Endothelial cell (in vitro differentiated cells): ENCODE data around the gene UBE2G2. TPM values are rescaled to one million over a fixed set of nuclear protein-coding genes. Genes with fewer than 3 reads are reported as not detected.

Source experiments
- DNase-seq: peaks from one replicate; pipeline ENCODE4 v3.0.0; 2021; ENCODE audit warnings: low spot score
- H3K27ac Mint-ChIP-seq: one replicate; pipeline ENCODE4 v1.8.0; 2021; ENCODE audit warnings: mixed read lengths, inconsistent platforms; ENCODE audit not compliant: unreplicated experiment
- H3K27me3 Mint-ChIP-seq: one replicate; pipeline ENCODE4 v1.8.0; 2021; ENCODE audit warnings: mild to moderate bottlenecking, moderate library complexity, mixed read lengths, inconsistent platforms; ENCODE audit not compliant: unreplicated experiment
- H3K36me3 Mint-ChIP-seq: one replicate; pipeline ENCODE4 v1.8.0; 2021; ENCODE audit warnings: mild to moderate bottlenecking, low read depth, mixed read lengths, inconsistent platforms; ENCODE audit not compliant: unreplicated experiment
- H3K4me1 Mint-ChIP-seq: one replicate; pipeline ENCODE4 v1.8.0; 2021; ENCODE audit warnings: mild to moderate bottlenecking, mixed read lengths, inconsistent platforms; ENCODE audit not compliant: unreplicated experiment
- H3K4me3 Mint-ChIP-seq: one replicate; pipeline ENCODE4 v1.8.0; 2021; ENCODE audit warnings: mild to moderate bottlenecking, mixed read lengths, inconsistent platforms; ENCODE audit not compliant: unreplicated experiment
- H3K9me3 Mint-ChIP-seq: one replicate; pipeline ENCODE4 v1.8.0; 2021; ENCODE audit warnings: mixed read lengths, inconsistent platforms; ENCODE audit not compliant: unreplicated experiment
- CTCF ChIP-seq: fragments of 200-600 bp; sonication (generic); IDR thresholded peaks from one replicate; pipeline ENCODE4 v1.5.0; 2021; ENCODE audit warnings: antibody characterized with exemption; ENCODE audit not compliant: unreplicated experiment
- total RNA-seq: library from RNA; stranded (reverse); fragmentation: NEBNext Ultra II Directional; extraction: Animal tissue kit (Norgen Biotek cat#: 25700); gene quantifications from one replicate; pipeline ENCODE4 v1.2.1, GENCODE V29; 2021; ENCODE audit not compliant: unreplicated experiment

Gene UBE2G2
- total RNA-seq, 1 donor from 2014 or later = 49.6 TPM

DNA sequence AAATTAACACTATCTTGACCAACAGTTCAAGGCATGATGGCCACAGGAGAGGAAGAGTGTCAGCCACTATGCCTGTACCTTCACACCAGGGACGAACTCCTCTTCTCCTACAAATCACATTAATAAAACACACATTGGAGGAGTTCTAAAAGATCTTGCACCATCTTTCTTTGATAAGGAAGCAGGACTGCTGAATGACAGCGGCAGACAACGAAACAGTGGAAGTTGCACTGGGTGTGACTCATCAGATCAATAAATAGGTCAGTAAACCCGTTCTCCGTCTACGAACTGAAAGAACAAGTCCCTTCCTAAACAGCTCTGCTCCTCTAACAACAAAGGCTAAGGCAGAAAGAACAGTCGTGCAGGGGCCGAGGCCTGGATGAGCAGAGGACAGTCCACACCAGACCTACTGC is 23.1 kb downstream of the UBE2G2 start:
- Mint-ChIP-seq H3K4me1 (no peaks in the 10 kb centered on the region), H3K36me3 (peaks cover 12% of the 10 kb centered on the region), H3K27me3 (peaks cover 1% of the 10 kb centered on the region), H3K4me3 (no peak overlapping the region), H3K27ac (no peak overlapping the region), H3K9me3 (no peaks in the 10 kb centered on the region)
- no peak for TF ChIP-seq CTCF
- no peak for DNase-seq

GRCh38 chr21:44778094-44778493 is 23.5 kb downstream of the UBE2G2 start:
- Mint-ChIP-seq H3K9me3 (no peaks in the 10 kb centered on the region), H3K4me3 (no peak overlapping the region), H3K27me3 (peaks cover 1% of the 10 kb centered on the region), H3K27ac (no peak overlapping the region), H3K36me3 (peaks cover 8% of the 10 kb centered on the region), H3K4me1 (no peaks in the 10 kb centered on the region)
- no peak for TF ChIP-seq CTCF
- DNase-seq = no peak

- Mint-ChIP-seq H3K4me1 (no peaks in the 10 kb centered on the region), H3K4me3 (peak overlapping the region; percentile 65), H3K27ac (no peak overlapping the region), H3K27me3 (peaks cover 1% of the 10 kb centered on the region), H3K36me3 (peaks cover 22% of the 10 kb centered on the region), H3K9me3 (no peaks in the 10 kb centered on the region)
- no peak for DNase-seq
- TF ChIP-seq CTCF = no peak
Observed at GRCh38 chr21:44774972-44775371, 26.6 kb downstream of the UBE2G2 start.

- Mint-ChIP-seq H3K36me3 (peaks cover 25% of the 10 kb centered on the region), H3K9me3 (no peaks in the 10 kb centered on the region), H3K27ac (no peak overlapping the region), H3K27me3 (peaks cover 1% of the 10 kb centered on the region), H3K4me3 (no peak overlapping the region), H3K4me1 (no peaks in the 10 kb centered on the region)
- no peak for TF ChIP-seq CTCF
- no peak for DNase-seq
Observed at GRCh38 chr21:44773291-44773932, 28.2 kb downstream of the UBE2G2 start.

DNA sequence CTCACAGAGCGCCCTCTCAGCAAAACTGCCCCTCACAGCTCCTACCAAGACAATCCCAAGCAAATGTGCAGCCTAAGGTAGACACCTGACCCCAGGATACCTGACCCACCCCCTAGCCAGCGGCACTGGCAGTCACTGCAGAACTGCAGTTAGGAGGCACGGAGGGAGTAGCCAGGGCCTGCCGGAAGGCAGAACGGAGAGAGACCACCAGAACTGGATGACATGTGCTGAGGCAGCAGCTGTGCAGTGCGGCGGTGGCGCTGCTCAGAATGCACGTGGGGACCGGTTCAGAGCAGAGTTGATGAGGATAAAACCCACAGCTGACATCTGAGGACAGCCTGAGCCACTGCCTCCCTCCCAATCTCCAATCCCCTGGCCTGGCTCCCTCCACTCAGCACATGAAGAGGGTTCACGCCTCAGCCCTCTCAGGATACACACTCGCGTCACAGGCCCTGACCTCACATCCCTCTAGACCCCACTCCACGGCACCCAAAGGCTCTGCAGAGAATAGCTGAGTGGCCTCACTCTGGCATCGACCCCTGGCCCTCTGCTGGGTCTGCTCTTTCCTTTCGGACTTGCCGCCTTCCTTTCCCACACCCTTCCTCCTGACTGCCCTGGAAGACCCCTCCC is 29.6 kb downstream of the UBE2G2 start:
- Mint-ChIP-seq H3K4me3 (no peak overlapping the region), H3K27ac (no peak overlapping the region), H3K36me3 (peaks cover 25% of the 10 kb centered on the region), H3K9me3 (no peaks in the 10 kb centered on the region), H3K27me3 (peaks cover 1% of the 10 kb centered on the region), H3K4me1 (no peaks in the 10 kb centered on the region)
- DNase-seq = no peak
- TF ChIP-seq CTCF = no peak
